Coronary artery (tissue), 2 donors: Measurements from ENCODE around the gene FARP1.

ENCODE experiments used
- DNase-seq: peaks from one replicate; pipeline ENCODE4 v3.0.0-alpha.2; 2017; ENCODE audit warnings: low spot score
- H3K27ac ChIP-seq, 2 donors: fragments of 200-600 bp; sonication (generic); one replicate each; pipeline ENCODE4 v1.5.1; 2016 to 2019
- H3K4me3 ChIP-seq: fragments of 200-600 bp; sonication (generic); 2 replicates; pipeline ENCODE4 v1.5.1; 2016; ENCODE audit warnings: mild to moderate bottlenecking, moderate library complexity
- CTCF ChIP-seq: fragments of 200-600 bp; sonication (generic); IDR thresholded peaks from one replicate; pipeline ENCODE4 v1.5.1; 2019; ENCODE audit warnings: antibody characterized with exemption

Gene FARP1

GRCh38 chr13:98241976-98242375 lies 99.1 kb downstream of the FARP1 start:
- Histone ChIP-seq H3K27ac (no peak overlapping the region), H3K4me3 (no peak overlapping the region)
- TF ChIP-seq CTCF = no peak
- no peak for DNase-seq

- H3K27ac ChIP-seq = no peak overlapping the region
- no peak for TF ChIP-seq CTCF
- DNase-seq = no peak
These were observed 99.5 kb downstream of the FARP1 start for GRCh38 chr13:98242403-98242802.

GRCh38 chr13:98243929-98244272 lies 101.0 kb downstream of the FARP1 start:
- TF ChIP-seq CTCF = no peak
- no peak overlapping the region for H3K27ac ChIP-seq

More at GRCh38 chr13:98242403-98242802, 99.5 kb downstream of the FARP1 start:
- no peak overlapping the region for H3K4me3 ChIP-seq

GRCh38 chr13:98246538-98247172 lies 103.8 kb downstream of the FARP1 start:
- TF ChIP-seq CTCF = no peak
- Histone ChIP-seq H3K4me3 (no peak overlapping the region), H3K27ac (no peak overlapping the region)
- DNase-seq = no peak

More at GRCh38 chr13:98243929-98244272, 101.0 kb downstream of the FARP1 start:
- no peak overlapping the region for H3K4me3 ChIP-seq
- no peak for DNase-seq

GRCh38 chr13:98251708-98252107 lies 108.8 kb downstream of the FARP1 start:
- no peak for DNase-seq
- H3K4me3 ChIP-seq = no peak overlapping the region
- no peak for TF ChIP-seq CTCF
- H3K27ac ChIP-seq = no peak overlapping the region

- Histone ChIP-seq H3K27ac (peak overlapping the region in 1 of 2 donors; percentile 43), H3K4me3 (peak overlapping the region; percentile 29)
- TF ChIP-seq CTCF = no peak
- peak; percentile 4 for DNase-seq
These were observed 110.1 kb downstream of the FARP1 start for GRCh38 chr13:98252931-98253470.

GRCh38 chr13:98253526-98253925 lies 110.6 kb downstream of the FARP1 start:
- TF ChIP-seq CTCF = no peak
- peak overlapping the region in 1 of 2 donors; percentile 43 for H3K27ac ChIP-seq
- H3K4me3 ChIP-seq = peak overlapping the region; percentile 29
- peak; percentile 4 for DNase-seq
